Upper lobe of right lung (tissue), 1 donor: ENCODE data around the gene RNF20. TPM values are rescaled to one million over a fixed set of nuclear protein-coding genes. Genes with fewer than 3 reads are reported as not detected.
"Not testable (repeated sequence)": the region's sequence is repeated elsewhere in the genome, so short reads cannot be mapped to it uniquely, and the experiment has no call there.

Experiments
- ATAC-seq: fragments of 200-7000 bp; cut with Tn5 transposase; one replicate; pipeline ENCODE4 v1.9.1; 2020; ENCODE audit warnings: mild to moderate bottlenecking, moderate library complexity
- DNase-seq: peaks from one replicate; pipeline ENCODE4 v3.0.0-alpha.2; 2020
- H3K27ac ChIP-seq: fragments of 200-600 bp; one replicate; pipeline ENCODE4 v1.8.0; 2022
- H3K27me3 ChIP-seq: fragments of 200-600 bp; one replicate; pipeline ENCODE4 v1.8.0; 2022; ENCODE audit warnings: mild to moderate bottlenecking
- H3K36me3 ChIP-seq: fragments of 200-600 bp; one replicate; pipeline ENCODE4 v1.8.0; 2022
- H3K4me1 ChIP-seq: fragments of 200-600 bp; one replicate; pipeline ENCODE4 v1.8.0; 2022
- H3K4me3 ChIP-seq: fragments of 200-600 bp; one replicate; pipeline ENCODE4 v1.8.0; 2022; ENCODE audit warnings: mild to moderate bottlenecking
- H3K9me3 ChIP-seq: fragments of 200-600 bp; one replicate; pipeline ENCODE4 v1.8.0; 2022
- intact Hi-C: fragments of 100-400 bp; cut with DNase I; formaldehyde crosslinking; loops from one replicate; pipeline ENCODE4 v1.11.0; 2022
- total RNA-seq: library from RNA; stranded (reverse); fragmentation: NEBNext Ultra II Directional; extraction: Animal tissue kit (Norgen Biotek cat#: 25700); gene quantifications from one replicate; pipeline ENCODE4 v1.2.1, GENCODE V29; 2021
- TF ChIP-seq, protein P1 (sequence below): fragments of 200-600 bp; IDR thresholded peaks from one replicate; pipeline ENCODE4 v1.8.0; 2022; ENCODE audit warnings: antibody characterized with exemption
- donor health status: DM: no; HTN: yes; CAD: no; lungs with severe emphysema.

The RNF20 gene
- total RNA-seq, 1 donor from 2014 or later = 48.1 TPM

DNA sequence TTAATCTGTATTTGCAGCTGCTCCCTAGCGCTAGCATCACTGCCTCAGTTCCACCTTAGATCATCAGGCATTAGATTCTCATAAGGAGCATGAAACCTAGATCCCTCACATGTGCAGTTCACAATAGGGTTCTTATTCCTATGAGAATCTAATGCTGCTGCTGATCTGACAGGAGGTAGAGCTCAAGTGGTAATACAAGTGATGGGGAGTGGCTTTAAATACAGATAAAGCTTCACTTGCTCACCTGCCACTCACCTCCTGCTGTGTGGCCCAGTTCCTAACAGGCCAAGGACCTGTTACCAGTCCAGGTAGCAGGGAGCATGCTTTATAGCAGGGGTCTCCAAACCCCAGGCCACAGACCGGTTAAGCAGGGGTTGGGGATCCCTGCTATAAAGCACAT is 22.6 kb upstream of the RNF20 start:
- H3K36me3 ChIP-seq = no peaks in the 10 kb centered on the region
- H3K4me1 ChIP-seq = peaks cover 10% of the 10 kb centered on the region
- no peaks in the 10 kb centered on the region for H3K27me3 ChIP-seq
- DNase-seq (no peak), ATAC-seq (no peak)
- no peak overlapping the region for H3K27ac ChIP-seq
- no peak overlapping the region for H3K4me3 ChIP-seq
- TF ChIP-seq, protein P1, sequence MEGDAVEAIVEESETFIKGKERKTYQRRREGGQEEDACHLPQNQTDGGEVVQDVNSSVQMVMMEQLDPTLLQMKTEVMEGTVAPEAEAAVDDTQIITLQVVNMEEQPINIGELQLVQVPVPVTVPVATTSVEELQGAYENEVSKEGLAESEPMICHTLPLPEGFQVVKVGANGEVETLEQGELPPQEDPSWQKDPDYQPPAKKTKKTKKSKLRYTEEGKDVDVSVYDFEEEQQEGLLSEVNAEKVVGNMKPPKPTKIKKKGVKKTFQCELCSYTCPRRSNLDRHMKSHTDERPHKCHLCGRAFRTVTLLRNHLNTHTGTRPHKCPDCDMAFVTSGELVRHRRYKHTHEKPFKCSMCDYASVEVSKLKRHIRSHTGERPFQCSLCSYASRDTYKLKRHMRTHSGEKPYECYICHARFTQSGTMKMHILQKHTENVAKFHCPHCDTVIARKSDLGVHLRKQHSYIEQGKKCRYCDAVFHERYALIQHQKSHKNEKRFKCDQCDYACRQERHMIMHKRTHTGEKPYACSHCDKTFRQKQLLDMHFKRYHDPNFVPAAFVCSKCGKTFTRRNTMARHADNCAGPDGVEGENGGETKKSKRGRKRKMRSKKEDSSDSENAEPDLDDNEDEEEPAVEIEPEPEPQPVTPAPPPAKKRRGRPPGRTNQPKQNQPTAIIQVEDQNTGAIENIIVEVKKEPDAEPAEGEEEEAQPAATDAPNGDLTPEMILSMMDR = no peak
- no peaks in the 10 kb centered on the region for H3K9me3 ChIP-seq
- intact Hi-C loops = no loop called here

DNA sequence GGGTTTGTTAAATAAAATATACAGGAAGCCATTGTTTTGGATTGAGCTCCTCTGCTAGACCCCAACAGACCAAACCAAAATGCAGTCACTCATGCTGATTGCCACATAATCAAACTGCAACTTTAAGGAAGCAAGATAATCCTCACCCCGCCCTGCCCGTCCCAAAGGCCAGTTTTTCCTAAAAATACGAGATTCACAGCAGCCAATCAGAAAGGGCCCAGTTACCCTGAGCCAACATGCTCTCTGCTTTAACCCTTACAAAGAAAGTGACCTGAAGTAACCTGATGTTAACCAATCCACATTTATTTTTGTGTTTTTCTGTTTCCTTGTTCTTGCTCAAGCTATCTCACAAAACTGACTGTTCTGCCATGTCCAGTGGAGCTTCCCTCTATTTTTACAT is 21.5 kb upstream of the RNF20 start:
- H3K36me3 ChIP-seq = no peaks in the 10 kb centered on the region
- no peak for ATAC-seq

GRCh38 chr9:101513351-101513750 is 20.3 kb upstream of the RNF20 start:
- Histone ChIP-seq H3K9me3 (no peaks in the 10 kb centered on the region), H3K27me3 (no peaks in the 10 kb centered on the region), H3K4me3 (no peak overlapping the region), H3K4me1 (peaks cover 10% of the 10 kb centered on the region), H3K36me3 (no peaks in the 10 kb centered on the region), H3K27ac (no peak overlapping the region)
- DNase-seq (no peak), ATAC-seq (no peak)
- TF ChIP-seq, protein P1 = no peak
- intact Hi-C loops = no loop called here

More for the DNA sequence above, 21.5 kb upstream of the RNF20 start:
- no peak overlapping the region for H3K27ac ChIP-seq
- TF ChIP-seq, protein P1 = no peak
- intact Hi-C loops = no loop called here
- no peak for DNase-seq
- peaks cover 10% of the 10 kb centered on the region for H3K4me1 ChIP-seq
- no peak overlapping the region for H3K4me3 ChIP-seq
- no peaks in the 10 kb centered on the region for H3K9me3 ChIP-seq
- H3K27me3 ChIP-seq = no peaks in the 10 kb centered on the region

DNA sequence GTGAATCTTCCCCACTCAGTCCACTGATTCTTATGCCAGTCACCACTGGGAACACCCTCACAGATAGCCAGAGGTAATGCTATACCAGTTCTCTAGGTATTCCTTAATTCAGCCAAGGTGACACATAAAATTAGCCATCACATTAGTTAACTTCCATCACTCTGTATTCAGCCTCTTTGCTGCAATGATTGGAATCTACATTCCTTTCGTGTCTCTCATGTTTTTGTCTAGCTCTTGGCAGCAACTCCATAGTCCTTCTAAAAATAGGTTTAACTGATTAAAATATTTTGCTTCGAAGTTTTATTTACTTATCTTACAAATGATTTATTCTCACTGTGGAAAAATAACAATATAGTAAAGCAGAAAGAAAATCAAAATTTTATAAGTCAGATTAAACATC is 19.6 kb upstream of the RNF20 start:
- peak; percentile 54 for ATAC-seq
- H3K36me3 ChIP-seq = no peaks in the 10 kb centered on the region
- TF ChIP-seq, protein P1 = no peak
- peaks cover 10% of the 10 kb centered on the region for H3K4me1 ChIP-seq
- intact Hi-C loops = no loop called here
- H3K27ac ChIP-seq = no peak overlapping the region
- H3K4me3 ChIP-seq = no peak overlapping the region
- no peaks in the 10 kb centered on the region for H3K9me3 ChIP-seq
- no peaks in the 10 kb centered on the region for H3K27me3 ChIP-seq
- DNase-seq = no peak

GRCh38 chr9:101516655-101517054 is 17.0 kb upstream of the RNF20 start:
- no peak overlapping the region for H3K4me3 ChIP-seq
- H3K9me3 ChIP-seq = no peaks in the 10 kb centered on the region
- H3K36me3 ChIP-seq = no peaks in the 10 kb centered on the region
- H3K4me1 ChIP-seq = peaks cover 10% of the 10 kb centered on the region
- no peaks in the 10 kb centered on the region for H3K27me3 ChIP-seq
- TF ChIP-seq, protein P1 = no peak
- ATAC-seq (no peak), DNase-seq (no peak)
- intact Hi-C loops = no loop called here
- H3K27ac ChIP-seq = no peak overlapping the region

DNA sequence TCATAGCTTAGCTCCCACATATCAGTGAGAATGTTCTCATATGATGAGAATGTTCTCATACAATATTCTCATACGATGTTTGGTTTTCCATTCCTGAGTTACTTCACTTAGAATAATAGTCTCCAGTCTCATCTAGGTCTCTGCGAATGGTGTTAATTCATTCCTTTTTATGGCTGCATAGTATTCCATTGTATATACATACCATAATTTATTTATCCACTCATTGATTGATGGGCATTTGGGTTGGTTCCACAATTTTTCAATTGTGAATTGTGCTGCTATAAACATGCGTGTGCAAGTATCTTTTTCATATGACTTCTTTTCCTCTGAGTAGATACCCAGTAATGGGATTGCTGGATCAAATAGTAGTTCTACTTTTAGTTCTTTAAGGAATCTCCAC is 15.2 kb upstream of the RNF20 start:
- ATAC-seq, DNase-seq, H3K36me3 ChIP-seq, H3K9me3 ChIP-seq, H3K27ac ChIP-seq, H3K4me3 ChIP-seq, intact Hi-C loops, H3K27me3 ChIP-seq: not testable (repeated sequence)
- H3K4me1 ChIP-seq = peaks cover 10% of the 10 kb centered on the region
